DOHH2 (cell line): ENCODE measurements around the gene ZFPM1.

Experiments used
- H3F3A ChIP-seq: fragments of 200-600 bp; sonication (generic), shearing (Covaris generic); 2 replicates; pipeline ENCODE4 v1.6.0; 2016; ENCODE audit warnings: antibody characterized with exemption, mild to moderate bottlenecking; ENCODE audit not compliant: control insufficient read depth, insufficient read depth
- H3K27ac ChIP-seq: fragments of 200-600 bp; sonication (generic); 2 replicates; pipeline ENCODE4 v1.5.1; 2014; ENCODE audit warnings: low read depth, mild to moderate bottlenecking, low read length, moderate library complexity
- H3K27me3 ChIP-seq: fragments of 200-600 bp; sonication (generic); 2 replicates; pipeline ENCODE4 v1.6.1; 2014; ENCODE audit warnings: mild to moderate bottlenecking, low read length, mixed read lengths; ENCODE audit not compliant: control insufficient read depth
- H3K36me3 ChIP-seq: fragments of 200-600 bp; sonication (generic); 2 replicates; pipeline ENCODE4 v1.6.1; 2014; ENCODE audit warnings: mild to moderate bottlenecking, low read length, moderate library complexity, mixed read lengths; ENCODE audit not compliant: control insufficient read depth
- H3K4me1 ChIP-seq: fragments of 200-600 bp; sonication (generic); 2 replicates; pipeline ENCODE4 v1.6.1; 2014; ENCODE audit warnings: mild to moderate bottlenecking, low read length, mixed read lengths; ENCODE audit not compliant: control insufficient read depth
- H3K4me2 ChIP-seq: fragments of 200-600 bp; sonication (generic); 2 replicates; pipeline ENCODE4 v1.6.0; 2014; ENCODE audit warnings: mild to moderate bottlenecking, low read length, moderate library complexity
- H3K4me3 ChIP-seq: fragments of 200-600 bp; sonication (generic); 2 replicates; pipeline ENCODE4 v1.5.1; 2014; ENCODE audit warnings: mild to moderate bottlenecking, low read length, mixed read lengths
- H3K79me2 ChIP-seq: fragments of 200-600 bp; sonication (generic); 2 replicates; pipeline ENCODE4 v1.6.1; 2014; ENCODE audit warnings: mild to moderate bottlenecking, low read length, mixed read lengths; ENCODE audit not compliant: control insufficient read depth
- H3K9me2 ChIP-seq: fragments of 200-600 bp; sonication (generic); replicated peaks from 2 replicates; pipeline ENCODE4 v1.6.1; 2014; ENCODE audit warnings: mild to moderate bottlenecking, low read length, mixed read lengths; ENCODE audit not compliant: control insufficient read depth
- H3K9me3 ChIP-seq: fragments of 200-600 bp; sonication (generic); 2 replicates; pipeline ENCODE4 v1.6.1; 2014; ENCODE audit warnings: antibody characterized with exemption, low read length, mixed read lengths; ENCODE audit not compliant: control insufficient read depth, insufficient read depth
- H4K20me1 ChIP-seq: fragments of 200-600 bp; sonication (generic); 2 replicates; pipeline ENCODE4 v1.6.0; 2014; ENCODE audit warnings: low read depth, mild to moderate bottlenecking, antibody characterized with exemption, low read length, moderate library complexity; ENCODE audit not compliant: control insufficient read depth, insufficient read depth
- EZH2phosphoT487 ChIP-seq: fragments of 200-600 bp; sonication (generic); IDR thresholded peaks from 2 replicates; pipeline ENCODE4 v1.6.1; 2017; ENCODE audit warnings: borderline replicate concordance, mild to moderate bottlenecking, antibody characterized with exemption, low read length, moderate library complexity, mixed read lengths
- TF ChIP-seq, protein P1 (sequence below): fragments of 200-600 bp; sonication (generic); IDR thresholded peaks from one replicate; pipeline ENCODE4 v1.5.1; 2014; ENCODE audit warnings: antibody characterized with exemption, mild to moderate bottlenecking, low read depth, low read length; ENCODE audit not compliant: poor library complexity, severe bottlenecking

ZFPM1 gene

GRCh38 chr16:88458773-88459235 is 5.7 kb downstream of the ZFPM1 start:
- no peak for TF ChIP-seq EZH2phosphoT487
- TF ChIP-seq, protein P1, sequence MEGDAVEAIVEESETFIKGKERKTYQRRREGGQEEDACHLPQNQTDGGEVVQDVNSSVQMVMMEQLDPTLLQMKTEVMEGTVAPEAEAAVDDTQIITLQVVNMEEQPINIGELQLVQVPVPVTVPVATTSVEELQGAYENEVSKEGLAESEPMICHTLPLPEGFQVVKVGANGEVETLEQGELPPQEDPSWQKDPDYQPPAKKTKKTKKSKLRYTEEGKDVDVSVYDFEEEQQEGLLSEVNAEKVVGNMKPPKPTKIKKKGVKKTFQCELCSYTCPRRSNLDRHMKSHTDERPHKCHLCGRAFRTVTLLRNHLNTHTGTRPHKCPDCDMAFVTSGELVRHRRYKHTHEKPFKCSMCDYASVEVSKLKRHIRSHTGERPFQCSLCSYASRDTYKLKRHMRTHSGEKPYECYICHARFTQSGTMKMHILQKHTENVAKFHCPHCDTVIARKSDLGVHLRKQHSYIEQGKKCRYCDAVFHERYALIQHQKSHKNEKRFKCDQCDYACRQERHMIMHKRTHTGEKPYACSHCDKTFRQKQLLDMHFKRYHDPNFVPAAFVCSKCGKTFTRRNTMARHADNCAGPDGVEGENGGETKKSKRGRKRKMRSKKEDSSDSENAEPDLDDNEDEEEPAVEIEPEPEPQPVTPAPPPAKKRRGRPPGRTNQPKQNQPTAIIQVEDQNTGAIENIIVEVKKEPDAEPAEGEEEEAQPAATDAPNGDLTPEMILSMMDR = no peak
- H4K20me1 ChIP-seq = peaks cover 3% of the 10 kb centered on the region; the same call in 1 of the 2 replicates
- H3K79me2 ChIP-seq = no peaks in the 10 kb centered on the region
- no peaks in the 10 kb centered on the region for H3K36me3 ChIP-seq
- peaks cover 18% of the 10 kb centered on the region; the same call in 1 of the 2 replicates for H3K4me1 ChIP-seq
- H3K27me3 ChIP-seq = peaks cover 34% of the 10 kb centered on the region
- no peak overlapping the region for H3K4me2 ChIP-seq
- H3K4me3 ChIP-seq = no peak overlapping the region
- no peaks in the 10 kb centered on the region for H3F3A ChIP-seq
- no peaks in the 10 kb centered on the region for H3K9me2 ChIP-seq
- no peak overlapping the region for H3K27ac ChIP-seq
- H3K9me3 ChIP-seq = no peaks in the 10 kb centered on the region

DNA sequence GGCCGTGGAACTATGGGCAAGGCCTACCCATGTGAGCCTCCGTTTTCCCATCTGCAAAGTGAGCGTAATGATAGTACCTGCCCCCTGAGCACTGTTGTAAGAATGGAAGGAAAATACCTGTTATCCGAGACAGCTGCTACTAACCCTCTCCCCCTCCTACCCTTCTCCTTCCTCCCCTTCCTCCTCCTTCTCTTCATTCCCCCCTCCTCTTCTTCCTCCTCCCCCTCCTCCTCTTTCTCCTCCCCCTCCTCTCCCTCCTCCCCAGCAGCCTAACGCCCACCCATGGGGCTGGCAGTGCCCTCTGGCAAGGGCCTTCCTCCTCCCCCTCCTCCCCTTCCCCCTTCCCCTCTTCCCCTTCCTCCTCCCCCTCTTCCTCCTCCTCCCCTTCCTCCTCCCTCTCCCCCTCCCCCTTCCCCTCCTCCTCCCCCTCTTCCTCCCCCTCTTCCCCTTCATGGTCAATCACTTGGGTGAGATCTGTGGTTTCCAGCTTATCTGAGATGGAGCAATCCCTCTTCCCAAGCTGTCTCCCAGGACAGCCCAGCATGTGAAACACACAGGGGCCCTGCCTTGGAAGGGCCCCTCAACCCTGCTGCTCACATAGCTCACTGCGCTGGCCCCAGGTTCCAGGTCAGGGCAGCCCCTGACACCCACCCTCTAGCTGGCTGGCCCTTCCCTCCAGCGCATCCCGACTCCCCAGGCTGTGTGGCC is 6.4 kb downstream of the ZFPM1 start:
- no peaks in the 10 kb centered on the region for H3K36me3 ChIP-seq
- H3K27me3 ChIP-seq = peaks cover 27% of the 10 kb centered on the region
- no peak overlapping the region for H3K4me3 ChIP-seq
- H3K79me2 ChIP-seq = no peaks in the 10 kb centered on the region
- H3K4me2 ChIP-seq = no peak overlapping the region
- TF ChIP-seq, protein P1 = no peak
- TF ChIP-seq EZH2phosphoT487 = no peak
- peaks cover 13% of the 10 kb centered on the region; the same call in 1 of the 2 replicates for H3K4me1 ChIP-seq
- H3K9me2 ChIP-seq = no peaks in the 10 kb centered on the region
- H3K27ac ChIP-seq = no peak overlapping the region
- no peaks in the 10 kb centered on the region for H3K9me3 ChIP-seq
- no peaks in the 10 kb centered on the region for H3F3A ChIP-seq
- H4K20me1 ChIP-seq = peaks cover under 1% of the 10 kb centered on the region; the same call in 1 of the 2 replicates

- peaks cover 16% of the 10 kb centered on the region for H3K27me3 ChIP-seq
- H3K4me1 ChIP-seq = peaks cover 8% of the 10 kb centered on the region; the same call in 1 of the 2 replicates
- H3K36me3 ChIP-seq = no peaks in the 10 kb centered on the region
- H3K4me3 ChIP-seq = no peak overlapping the region
- H3K27ac ChIP-seq = no peak overlapping the region
- H3K79me2 ChIP-seq = no peaks in the 10 kb centered on the region
- no peaks in the 10 kb centered on the region for H4K20me1 ChIP-seq
- no peaks in the 10 kb centered on the region for H3K9me3 ChIP-seq
- no peak for TF ChIP-seq EZH2phosphoT487
- TF ChIP-seq, protein P1 = no peak
- no peak overlapping the region for H3K4me2 ChIP-seq
- no peaks in the 10 kb centered on the region for H3K9me2 ChIP-seq
- H3F3A ChIP-seq = no peaks in the 10 kb centered on the region
Observed at GRCh38 chr16:88460496-88461330, 7.6 kb downstream of the ZFPM1 start.
